PC-3 (cell line): Measurements from ENCODE around the gene OCA2. TPM values are rescaled to one million over a fixed set of nuclear protein-coding genes. Genes with fewer than 3 reads are reported as not detected.

Experiments
- ATAC-seq: fragments of 200-7000 bp; cut with Tn5 transposase; 2 replicates; pipeline ENCODE4 v1.9.1; 2020; ENCODE audit warnings: mild to moderate bottlenecking, moderate library complexity
- BruUV-seq: library from RNA; stranded (reverse); fragments of 400-500 nt; replicated peaks from 2 replicates; lab custom pipeline; 2021; lab: Mats Ljungman, UMichigan
- CTCF ChIA-PET: fragments of 300-600 bp; sonication (Branson Sonifier 250); formaldehyde crosslinking; loops from one replicate; lab custom pipeline; 2022; ENCODE audit warnings: antibody characterized with exemption; lab: Charles Lee
- POLR2A ChIA-PET: fragments of 300-600 bp; sonication (Branson Sonifier 250); formaldehyde crosslinking; loops from one replicate; lab custom pipeline; 2022; ENCODE audit warnings: antibody characterized with exemption; ENCODE audit not compliant: unreplicated experiment; lab: Charles Lee
- DNase-seq: peaks from one replicate; pipeline ENCODE4 v3.0.0-alpha.2; 2015
- H2AFZ ChIP-seq: fragments of 300-600 bp; sonication (generic); 2 replicates; pipeline ENCODE4 v1.6.0; 2016; ENCODE audit warnings: antibody characterized with exemption, low read length
- H3F3A ChIP-seq: fragments of 300-600 bp; sonication (generic); one replicate; pipeline ENCODE4 v1.6.0; 2017; ENCODE audit warnings: antibody characterized with exemption, low read length, control low read depth, mild to moderate bottlenecking; ENCODE audit not compliant: unreplicated experiment
- H3K27ac ChIP-seq: fragments of 300-600 bp; sonication (generic); 2 replicates; pipeline ENCODE4 v1.5.1; 2016; ENCODE audit warnings: mild to moderate bottlenecking, low read length
- H3K27me3 ChIP-seq: fragments of 300-600 bp; sonication (generic); 2 replicates; pipeline ENCODE4 v1.6.1; 2016; ENCODE audit warnings: low read length, mixed read lengths
- H3K36me3 ChIP-seq: fragments of 300-600 bp; sonication (generic); 2 replicates; pipeline ENCODE4 v1.6.1; 2016; ENCODE audit warnings: low read depth, mixed run types, low read length, mixed read lengths
- H3K4me1 ChIP-seq: fragments of 300-600 bp; sonication (generic); 2 replicates; pipeline ENCODE4 v1.5.1; 2016; ENCODE audit warnings: low read length; ENCODE audit not compliant: insufficient read depth
- H3K4me2 ChIP-seq: fragments of 300-600 bp; sonication (generic); 2 replicates; pipeline ENCODE4 v1.6.0; 2016; ENCODE audit warnings: low read length
- H3K4me3 ChIP-seq: fragments of 300-600 bp; sonication (generic); 2 replicates; pipeline ENCODE4 v1.5.1; 2016; ENCODE audit warnings: mild to moderate bottlenecking, low read length, mixed read lengths
- H3K79me2 ChIP-seq: fragments of 300-600 bp; sonication (generic); 2 replicates; pipeline ENCODE4 v1.6.1; 2017; ENCODE audit warnings: low read length, mixed read lengths
- H3K9ac ChIP-seq: fragments of 300-600 bp; sonication (generic); 2 replicates; pipeline ENCODE4 v1.6.0; 2016; ENCODE audit warnings: mild to moderate bottlenecking, low read length
- H3K9me2 ChIP-seq: fragments of 300-600 bp; sonication (generic); replicated peaks from 2 replicates; pipeline ENCODE4 v1.6.1; 2016; ENCODE audit warnings: mixed run types, low read length, mixed read lengths
- H3K9me3 ChIP-seq: fragments of 300-600 bp; sonication (generic); 2 replicates; pipeline ENCODE4 v1.6.1; 2016; ENCODE audit warnings: low read length, mixed read lengths
- H4K20me1 ChIP-seq: fragments of 300-600 bp; sonication (generic); 2 replicates; pipeline ENCODE4 v1.6.1; 2016; ENCODE audit warnings: low read length, mixed read lengths
- EZH2 ChIP-seq: fragments of 300-600 bp; sonication (generic); IDR thresholded peaks from one replicate; pipeline ENCODE4 v1.6.1; 2017; ENCODE audit warnings: antibody characterized with exemption, mild to moderate bottlenecking, low read length; ENCODE audit not compliant: unreplicated experiment
- EZH2phosphoT487 ChIP-seq: fragments of 300-600 bp; sonication (generic); IDR thresholded peaks from 2 replicates; pipeline ENCODE4 v1.6.1; 2018; ENCODE audit warnings: mild to moderate bottlenecking, antibody characterized with exemption, low read length, borderline replicate concordance
- intact Hi-C: fragments of 100-400 bp; cut with micrococcal nuclease; formaldehyde crosslinking; loops from 2 replicates; pipeline ENCODE4 v1.9.0; 2023
- total RNA-seq: library from RNA; depleted of rRNA; stranded (reverse); fragments of >200 nt; gene quantifications from 2 replicates; pipeline ENCODE4 v1.2.3, GENCODE V29; 2014
- TF ChIP-seq, protein P1 (sequence below): fragments of 300-600 bp; sonication (generic); conservative IDR thresholded peaks from 2 replicates; pipeline ENCODE4 v1.5.1; 2017; ENCODE audit warnings: antibody characterized with exemption, low read depth, mild to moderate bottlenecking, low read length

Gene OCA2
- total RNA-seq, 1 experiment from 2014 or later: not detected

DNA sequence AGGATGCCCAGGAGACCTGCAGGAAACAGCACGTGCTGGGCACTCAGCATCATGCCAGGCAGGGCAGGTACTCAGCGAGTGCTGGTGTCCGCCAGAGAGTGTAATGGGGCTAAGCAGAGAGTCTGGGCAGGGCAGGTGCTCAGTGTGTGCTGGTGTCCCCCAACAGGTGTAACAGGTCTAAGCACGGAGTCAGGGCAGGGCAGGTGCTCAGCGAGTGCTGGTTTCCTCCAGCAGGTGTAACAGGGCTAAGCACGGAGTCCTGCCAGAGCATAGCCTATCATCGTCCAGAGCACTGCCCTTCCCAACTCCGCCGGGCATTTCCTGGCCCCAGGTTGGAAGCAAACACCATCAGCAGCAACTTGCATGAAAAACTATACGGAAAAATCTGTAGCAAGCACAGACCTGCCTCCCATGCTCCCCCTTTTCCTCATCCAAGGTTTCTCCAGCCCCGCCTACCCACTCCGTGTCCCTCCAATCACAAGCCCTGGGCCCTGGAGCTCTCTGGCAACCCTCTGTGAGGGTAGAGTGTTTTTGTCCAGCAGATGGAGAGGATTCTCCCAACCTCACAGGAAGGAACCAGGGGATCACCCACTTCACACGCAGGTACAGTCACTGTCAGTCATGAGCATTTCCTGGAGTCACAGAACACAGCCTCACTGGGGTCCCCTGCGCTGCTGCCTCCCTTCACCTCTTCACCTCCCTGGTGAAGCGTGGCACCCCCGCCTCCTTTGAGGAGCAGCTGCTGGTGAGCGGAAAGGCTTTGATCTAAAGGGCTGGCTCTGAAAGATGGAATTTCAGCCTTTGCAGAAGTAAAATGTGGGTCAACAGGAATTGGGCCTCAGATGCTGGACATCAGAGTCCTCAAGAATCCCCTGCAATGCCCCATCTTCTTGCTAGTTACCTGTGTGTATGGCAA is 302.5 kb downstream of the OCA2 start:
- H2AFZ ChIP-seq: no peak overlapping the region
- TF ChIP-seq, protein P1, sequence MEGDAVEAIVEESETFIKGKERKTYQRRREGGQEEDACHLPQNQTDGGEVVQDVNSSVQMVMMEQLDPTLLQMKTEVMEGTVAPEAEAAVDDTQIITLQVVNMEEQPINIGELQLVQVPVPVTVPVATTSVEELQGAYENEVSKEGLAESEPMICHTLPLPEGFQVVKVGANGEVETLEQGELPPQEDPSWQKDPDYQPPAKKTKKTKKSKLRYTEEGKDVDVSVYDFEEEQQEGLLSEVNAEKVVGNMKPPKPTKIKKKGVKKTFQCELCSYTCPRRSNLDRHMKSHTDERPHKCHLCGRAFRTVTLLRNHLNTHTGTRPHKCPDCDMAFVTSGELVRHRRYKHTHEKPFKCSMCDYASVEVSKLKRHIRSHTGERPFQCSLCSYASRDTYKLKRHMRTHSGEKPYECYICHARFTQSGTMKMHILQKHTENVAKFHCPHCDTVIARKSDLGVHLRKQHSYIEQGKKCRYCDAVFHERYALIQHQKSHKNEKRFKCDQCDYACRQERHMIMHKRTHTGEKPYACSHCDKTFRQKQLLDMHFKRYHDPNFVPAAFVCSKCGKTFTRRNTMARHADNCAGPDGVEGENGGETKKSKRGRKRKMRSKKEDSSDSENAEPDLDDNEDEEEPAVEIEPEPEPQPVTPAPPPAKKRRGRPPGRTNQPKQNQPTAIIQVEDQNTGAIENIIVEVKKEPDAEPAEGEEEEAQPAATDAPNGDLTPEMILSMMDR: no peak
- no peak for TF ChIP-seq EZH2
- no peak for TF ChIP-seq EZH2phosphoT487
- no peaks in the 10 kb centered on the region for H3F3A ChIP-seq
- no peak overlapping the region for H3K4me2 ChIP-seq
- H4K20me1 ChIP-seq: no peaks in the 10 kb centered on the region
- no peak overlapping the region for H3K4me3 ChIP-seq
- H3K36me3 ChIP-seq: no peaks in the 10 kb centered on the region
- no peak overlapping the region for H3K9ac ChIP-seq
- no peak overlapping the region for H3K27ac ChIP-seq
- intact Hi-C loops: no loop called here
- H3K9me3 ChIP-seq: peaks cover 6% of the 10 kb centered on the region; the same call in 1 of the 2 replicates
- H3K9me2 ChIP-seq: no peaks in the 10 kb centered on the region
- H3K4me1 ChIP-seq: no peaks in the 10 kb centered on the region
- CTCF ChIA-PET: no interaction called here
- no TSS peak for BruUV-seq
- H3K27me3 ChIP-seq: no peaks in the 10 kb centered on the region
- POLR2A ChIA-PET: no interaction called here
- DNase-seq: no peak
- no peak for ATAC-seq
- H3K79me2 ChIP-seq: no peaks in the 10 kb centered on the region

DNA sequence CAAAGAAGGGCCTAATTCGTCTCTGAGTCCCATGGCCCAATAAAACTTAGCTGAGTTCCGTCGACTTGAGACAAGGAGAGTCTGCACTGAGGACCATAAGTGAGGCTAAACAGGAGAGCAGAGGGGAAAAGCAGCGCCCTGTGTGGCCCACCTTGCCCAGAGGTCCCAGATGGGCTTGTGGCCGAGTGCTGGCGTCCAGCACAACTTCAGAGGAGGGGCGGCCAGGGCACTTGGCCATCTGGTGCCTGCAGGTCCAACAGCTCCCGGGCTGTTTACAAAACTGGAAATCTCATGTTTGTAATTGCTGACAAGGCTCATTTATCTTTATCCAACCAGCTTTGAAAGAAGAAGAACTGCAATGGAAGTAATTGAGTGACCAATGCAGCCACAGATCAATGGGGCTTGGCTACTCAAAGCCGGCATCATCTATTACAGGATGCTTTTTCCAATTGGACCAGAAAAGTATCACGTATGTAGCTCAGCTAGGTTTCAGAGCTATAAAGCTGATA is 306.3 kb downstream of the OCA2 start:
- ATAC-seq (no peak), DNase-seq (no peak)
- Histone ChIP-seq H3K4me3 (no peak overlapping the region), H2AFZ (no peak overlapping the region), H3K36me3 (no peaks in the 10 kb centered on the region), H3K4me1 (no peaks in the 10 kb centered on the region), H4K20me1 (no peaks in the 10 kb centered on the region), H3K27ac (no peak overlapping the region), H3K9ac (no peak overlapping the region), H3F3A (no peaks in the 10 kb centered on the region), H3K9me2 (no peaks in the 10 kb centered on the region), H3K79me2 (no peaks in the 10 kb centered on the region), H3K9me3 (peaks cover 12% of the 10 kb centered on the region; the same call in 1 of the 2 replicates), H3K4me2 (no peak overlapping the region), H3K27me3 (no peaks in the 10 kb centered on the region)
- TF ChIP-seq, protein P1: no peak
- TF ChIP-seq EZH2phosphoT487 (no peak), EZH2 (no peak)
- BruUV-seq: no TSS peak
- intact Hi-C loops: no loop called here
- ChIA-PET CTCF (no interaction called here), POLR2A (no interaction called here)

DNA sequence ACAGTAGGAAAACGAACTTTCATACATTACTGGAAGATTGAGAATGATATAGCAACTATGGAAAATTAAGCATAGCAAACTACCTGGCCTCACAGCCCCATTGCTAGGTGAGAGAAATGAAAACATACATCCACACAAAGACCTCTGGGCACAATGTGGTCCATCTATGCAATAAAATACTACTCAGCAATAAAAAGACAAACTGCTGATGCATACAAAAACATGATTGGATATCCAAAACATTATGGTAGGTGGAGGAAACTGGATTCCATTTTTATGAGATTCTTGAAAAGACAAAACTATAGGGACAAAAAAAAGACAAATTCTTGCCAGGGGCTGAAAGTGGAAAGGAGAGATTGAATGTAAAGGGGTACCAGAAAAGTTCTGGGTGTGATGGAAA is 308.8 kb downstream of the OCA2 start:
- H3K4me1 ChIP-seq: no peaks in the 10 kb centered on the region
- ATAC-seq: no peak
- no peak overlapping the region for H3K9ac ChIP-seq
- intact Hi-C loops: no loop called here
- H3K79me2 ChIP-seq: no peaks in the 10 kb centered on the region
- peaks cover 18% of the 10 kb centered on the region; the same call in 1 of the 2 replicates for H3K9me3 ChIP-seq
- H2AFZ ChIP-seq: no peak overlapping the region
- TF ChIP-seq, protein P1: no peak
- TF ChIP-seq EZH2phosphoT487 (no peak), EZH2 (no peak)
- no peak overlapping the region for H3K4me2 ChIP-seq
- POLR2A ChIA-PET: no interaction called here
- H4K20me1 ChIP-seq: no peaks in the 10 kb centered on the region
- CTCF ChIA-PET: no interaction called here
- no TSS peak for BruUV-seq
- DNase-seq: no peak
- H3K4me3 ChIP-seq: no peak overlapping the region
- no peak overlapping the region for H3K27ac ChIP-seq
- H3K36me3 ChIP-seq: no peaks in the 10 kb centered on the region
- H3K9me2 ChIP-seq: no peaks in the 10 kb centered on the region
- no peaks in the 10 kb centered on the region for H3F3A ChIP-seq
- H3K27me3 ChIP-seq: no peaks in the 10 kb centered on the region
